NB4 (cell line): ENCODE results near the gene CRIM1.

Source experiments
- DNase-seq: peaks from one replicate; pipeline ENCODE4 v3.0.0; 2010; ENCODE audit warnings: low read depth
- H3K4me3 ChIP-seq: one replicate; pipeline ENCODE4 v1.5.1; 2011; ENCODE audit warnings: mild to moderate bottlenecking, low read depth, low read length, moderate library complexity
- CTCF ChIP-seq: IDR thresholded peaks from one replicate; pipeline ENCODE4 v1.5.1; 2012; ENCODE audit warnings: low read depth, low read length
- MYC ChIP-seq: IDR thresholded peaks from 2 replicates; pipeline ENCODE4 v1.6.1; 2011; ENCODE audit warnings: low read depth, low read length
- POLR2A ChIP-seq: IDR thresholded peaks from 2 replicates; pipeline ENCODE4 v1.6.1; 2011; ENCODE audit warnings: mild to moderate bottlenecking; ENCODE audit not compliant: insufficient read length; ENCODE audit errors: extremely low read depth
- TF ChIP-seq, protein P1 (sequence below): IDR thresholded peaks from 2 replicates; pipeline ENCODE4 v1.6.1; 2011; ENCODE audit warnings: low read depth, low read length

The CRIM1 gene

DNA sequence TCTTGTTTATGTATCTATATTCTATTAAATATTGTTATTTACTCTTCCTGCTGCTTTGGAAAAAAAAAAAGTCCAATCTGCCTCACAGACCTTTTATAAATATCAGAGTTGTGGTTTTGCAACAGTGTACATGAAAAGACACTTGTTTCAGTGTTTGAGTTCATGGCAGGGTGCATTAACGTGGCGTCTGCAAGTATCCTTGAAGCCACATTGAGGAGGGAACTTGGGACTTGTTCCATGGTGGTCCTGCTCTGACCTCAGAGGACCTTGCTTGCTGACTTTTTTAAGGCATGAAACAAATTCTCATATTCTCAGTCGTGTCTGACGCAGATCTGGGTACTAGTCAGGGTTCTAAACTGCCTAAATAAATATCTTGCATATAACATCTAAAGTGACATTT, 55.1 kb downstream of the CRIM1 start:
- TF ChIP-seq, protein P1, sequence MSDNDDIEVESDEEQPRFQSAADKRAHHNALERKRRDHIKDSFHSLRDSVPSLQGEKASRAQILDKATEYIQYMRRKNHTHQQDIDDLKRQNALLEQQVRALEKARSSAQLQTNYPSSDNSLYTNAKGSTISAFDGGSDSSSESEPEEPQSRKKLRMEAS: no peak
- TF ChIP-seq POLR2A (no peak), MYC (no peak), CTCF (no peak)
- H3K4me3 ChIP-seq: no peak overlapping the region
- DNase-seq: no peak

DNA sequence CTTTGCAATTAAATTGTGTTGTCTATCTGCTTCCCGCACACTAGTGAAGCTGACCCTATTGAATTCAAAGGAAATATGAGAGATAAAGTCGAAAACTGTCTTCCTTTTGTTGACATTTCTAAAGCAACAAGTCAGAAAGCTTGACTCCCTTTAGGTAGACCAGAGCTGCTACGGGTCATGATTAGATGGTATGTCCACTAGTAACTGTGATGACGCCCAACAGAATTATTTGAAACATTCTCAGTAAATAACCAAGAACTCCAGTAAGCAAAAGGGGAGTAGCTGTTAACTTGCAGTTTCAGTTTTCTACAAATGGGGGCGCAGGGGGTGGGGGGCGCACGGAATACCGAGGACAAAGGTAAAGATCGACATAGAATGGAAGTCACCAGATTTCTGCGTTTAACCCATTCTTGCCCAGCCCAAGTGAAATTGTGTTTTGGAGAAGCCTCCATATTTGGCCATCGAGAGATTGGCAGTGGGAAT, 56.4 kb downstream of the CRIM1 start:
- TF ChIP-seq MYC (no peak), POLR2A (no peak), CTCF (no peak)
- TF ChIP-seq, protein P1: no peak
- DNase-seq: no peak
- H3K4me3 ChIP-seq: no peak overlapping the region

GRCh38 chr2:36413218-36413617, 57.6 kb downstream of the CRIM1 start:
- no peak overlapping the region for H3K4me3 ChIP-seq
- TF ChIP-seq, protein P1: no peak
- TF ChIP-seq CTCF (no peak), MYC (no peak), POLR2A (no peak)
- DNase-seq: no peak

- TF ChIP-seq, protein P1: no peak
- no peak for TF ChIP-seq POLR2A
- no peak for TF ChIP-seq MYC
- TF ChIP-seq CTCF: no peak
- H3K4me3 ChIP-seq: no peak overlapping the region
- DNase-seq: no peak
Observed at GRCh38 chr2:36414307-36414706, 58.7 kb downstream of the CRIM1 start.

DNA sequence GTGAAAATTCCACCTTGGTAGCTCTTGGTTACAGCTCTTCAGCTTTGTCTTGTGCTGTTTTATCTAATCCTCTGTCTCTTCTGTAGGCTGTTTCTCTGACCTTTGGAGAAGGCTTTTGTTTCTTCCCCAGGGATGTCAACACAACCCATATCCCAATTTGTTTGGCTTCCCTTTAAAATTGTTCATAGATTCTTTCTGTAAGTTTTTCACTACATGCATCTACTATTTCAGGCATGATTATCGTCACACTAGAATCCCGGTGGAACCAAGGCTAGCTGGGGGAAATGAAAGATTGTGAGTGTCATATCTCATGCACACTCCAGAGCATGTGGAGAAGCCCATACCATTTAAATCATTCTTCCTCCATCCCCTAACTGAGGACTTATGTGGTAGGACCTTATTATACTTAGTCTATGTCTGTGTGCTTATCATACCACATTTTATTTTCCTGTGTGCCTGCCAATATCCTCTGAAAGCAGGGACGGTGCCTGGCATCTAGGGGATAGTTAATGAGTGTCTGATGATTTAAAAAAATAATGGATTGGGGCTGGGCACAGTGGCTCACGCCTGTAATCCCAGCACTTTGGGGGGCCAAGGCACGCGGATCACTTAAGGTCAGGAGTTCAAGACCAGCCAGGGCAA, 59.9 kb downstream of the CRIM1 start:
- no peak overlapping the region for H3K4me3 ChIP-seq
- TF ChIP-seq CTCF (no peak), MYC (no peak), POLR2A (no peak)
- TF ChIP-seq, protein P1: no peak
- DNase-seq: no peak
